Liver (tissue), 9 donors: Measurements from ENCODE around the gene KIF24. TPM values are rescaled to one million over a fixed set of nuclear protein-coding genes. Genes with fewer than 3 reads are reported as not detected.
"Not testable (repeated sequence)": the region's sequence is repeated elsewhere in the genome, so short reads cannot be mapped to it uniquely, and the experiment has no call there.

ENCODE experiments used
- DNase-seq: peaks from one replicate; pipeline ENCODE4 v3.0.0-alpha.2; 2017; ENCODE audit warnings: low spot score
- H3K27ac ChIP-seq, 2 donors: one replicate each; pipeline ENCODE4 v1.7.0; 2013; ENCODE audit warnings: inconsistent platforms in 2 of 2, low read length in 2 of 2, control low read depth in 1 of 2, low read depth in 1 of 2, mild to moderate bottlenecking in 1 of 2
- H3K27me3 ChIP-seq, 4 donors: one replicate each; pipeline versions ENCODE4 v1.6.1 to v1.7.0; 2013; ENCODE audit warnings: low read length in 3 of 4, inconsistent platforms in 1 of 4, mild to moderate bottlenecking in 1 of 4, moderate library complexity in 1 of 4; ENCODE audit not compliant: control insufficient read depth in 4 of 4, insufficient read depth in 4 of 4
- H3K36me3 ChIP-seq, 4 donors: one replicate each; pipeline versions ENCODE4 v1.6.1 to v1.7.0; 2013; ENCODE audit warnings: low read length in 3 of 4, mild to moderate bottlenecking in 3 of 4, low read depth in 1 of 4, moderate library complexity in 1 of 4; ENCODE audit not compliant: control insufficient read depth in 4 of 4, insufficient read depth in 3 of 4
- H3K4me1 ChIP-seq, 4 donors: one replicate each; pipeline versions ENCODE4 v1.6.1 to v1.7.0; 2013; ENCODE audit warnings: low read length in 3 of 4, mild to moderate bottlenecking in 3 of 4, moderate library complexity in 1 of 4; ENCODE audit not compliant: control insufficient read depth in 4 of 4, insufficient read depth in 4 of 4
- H3K4me3 ChIP-seq, 3 donors: one replicate each; pipeline versions ENCODE4 v1.6.1 to v1.7.0; 2013; ENCODE audit warnings: low read length in 3 of 3, control low read depth in 1 of 3, low read depth in 1 of 3, mild to moderate bottlenecking in 1 of 3
- H3K9ac ChIP-seq, 2 donors: one replicate each; pipeline ENCODE4 v1.7.0; 2013; ENCODE audit warnings: low read length in 2 of 2, mild to moderate bottlenecking in 2 of 2, moderate library complexity in 2 of 2, control low read depth in 1 of 2, low read depth in 1 of 2
- H3K9me3 ChIP-seq, 4 donors: one replicate each; pipeline versions ENCODE4 v1.6.1 to v1.7.0; 2013; ENCODE audit warnings: low read length in 3 of 4; ENCODE audit not compliant: control insufficient read depth in 4 of 4
- CTCF ChIP-seq: fragments of 150-350 bp; IDR thresholded peaks from 2 replicates; pipeline ENCODE4 v1.5.1; 2017; ENCODE audit warnings: improper control_type of control experiment, low read depth, low read length; ENCODE audit not compliant: missing input control
- EGR1 ChIP-seq, 2 donors: IDR thresholded peaks; 2 replicates each; pipeline ENCODE4 v1.6.1; 2016 to 2018; ENCODE audit warnings: antibody characterized with exemption in 2 of 2, low read depth in 2 of 2
- FOXA1 ChIP-seq: IDR thresholded peaks from 2 replicates; pipeline ENCODE4 v1.6.1; 2016; ENCODE audit warnings: antibody characterized with exemption
- FOXA2 ChIP-seq: IDR thresholded peaks from 2 replicates; pipeline ENCODE4 v1.6.1; 2016; ENCODE audit warnings: antibody characterized with exemption
- GABPA ChIP-seq, 2 donors: IDR thresholded peaks in 1 of 2; conservative IDR thresholded peaks in 1 of 2; 2 replicates each; pipeline ENCODE4 v1.6.1; 2016; ENCODE audit warnings: antibody characterized with exemption in 2 of 2, mild to moderate bottlenecking in 1 of 2, moderate library complexity in 1 of 2
- HNF4A ChIP-seq, 2 donors: conservative IDR thresholded peaks; 2 replicates each; pipeline ENCODE4 v1.6.1; 2016; ENCODE audit warnings: antibody characterized with exemption in 2 of 2, mild to moderate bottlenecking in 2 of 2
- HNF4G ChIP-seq: IDR thresholded peaks from 2 replicates; pipeline ENCODE4 v1.6.1; 2016; ENCODE audit warnings: antibody characterized with exemption
- JUND ChIP-seq, 2 donors: IDR thresholded peaks; 2 replicates each; pipeline ENCODE4 v1.6.1; 2016; ENCODE audit warnings: antibody characterized with exemption in 2 of 2
- RAD21 ChIP-seq, 2 donors: IDR thresholded peaks; 2 replicates each; pipeline ENCODE4 v1.6.1; 2016; ENCODE audit warnings: antibody characterized with exemption in 2 of 2, mild to moderate bottlenecking in 2 of 2
- RXRA ChIP-seq, 2 donors: IDR thresholded peaks; 2 replicates each; pipeline ENCODE4 v1.6.1; 2017 to 2018; ENCODE audit warnings: antibody characterized with exemption in 2 of 2, mild to moderate bottlenecking in 1 of 2
- SP1 ChIP-seq: IDR thresholded peaks from 2 replicates; pipeline ENCODE4 v1.6.1; 2018; ENCODE audit warnings: antibody characterized with exemption, mild to moderate bottlenecking
- TAF1 ChIP-seq: conservative IDR thresholded peaks from 2 replicates; pipeline ENCODE4 v1.6.1; 2016; ENCODE audit warnings: antibody characterized with exemption, mild to moderate bottlenecking
- YY1 ChIP-seq: IDR thresholded peaks from 2 replicates; pipeline ENCODE4 v1.6.1; 2016; ENCODE audit warnings: antibody characterized with exemption, mild to moderate bottlenecking
- WGBS: extraction: QIAGEN DNeasy Blood & Tissue Kit; methylation state at CpG from one replicate; pipeline ENCODE4 v1.1.7; 2013; 5-methylcytosine and 5-hydroxymethylcytosine counted together
- polyA plus RNA-seq, 2 donors: library from polyadenylated mRNA; stranded (reverse) in 1 of 2; unstranded in 1 of 2; fragments of 200-250 nt in 1 of 2; fragments of >200 nt in 1 of 2; fragmentation: Nextera tagmentation in 1 of 2; extraction: Ambion mirVana in 1 of 2; gene quantifications; one replicate each; pipeline versions ENCODE4 v1.2.1 to v1.2.3, GENCODE V29; 2013 to 2015
- total RNA-seq, 2 donors: library from RNA; depleted of rRNA; stranded (reverse); fragments of >200 nt; gene quantifications; one replicate each; pipeline ENCODE4 v1.2.3, GENCODE V29; 2014
- TF ChIP-seq, protein P1 (sequence below): IDR thresholded peaks from 2 replicates; pipeline ENCODE4 v1.6.1; 2016; ENCODE audit warnings: antibody characterized with exemption, mild to moderate bottlenecking
- TF ChIP-seq, protein P2 (sequence below): IDR thresholded peaks from 2 replicates; pipeline ENCODE4 v1.6.1; 2016; ENCODE audit warnings: antibody characterized with exemption
- TF ChIP-seq, protein P3 (sequence below): IDR thresholded peaks from 2 replicates; pipeline ENCODE4 v1.6.1; 2016; ENCODE audit warnings: antibody characterized with exemption
- TF ChIP-seq, protein P4 (sequence below): IDR thresholded peaks from 2 replicates; pipeline ENCODE4 v1.6.1; 2016; ENCODE audit warnings: antibody characterized with exemption
- donor health status: healthy.
- donor health status: healthy.
- donor health status: healthy.
- donor health status: healthy.
- donor health status: healthy.

Gene KIF24
- total and polyA plus RNA-seq, 4 donors, result 0.13 to 4.1 (median 0.20) TPM

DNA sequence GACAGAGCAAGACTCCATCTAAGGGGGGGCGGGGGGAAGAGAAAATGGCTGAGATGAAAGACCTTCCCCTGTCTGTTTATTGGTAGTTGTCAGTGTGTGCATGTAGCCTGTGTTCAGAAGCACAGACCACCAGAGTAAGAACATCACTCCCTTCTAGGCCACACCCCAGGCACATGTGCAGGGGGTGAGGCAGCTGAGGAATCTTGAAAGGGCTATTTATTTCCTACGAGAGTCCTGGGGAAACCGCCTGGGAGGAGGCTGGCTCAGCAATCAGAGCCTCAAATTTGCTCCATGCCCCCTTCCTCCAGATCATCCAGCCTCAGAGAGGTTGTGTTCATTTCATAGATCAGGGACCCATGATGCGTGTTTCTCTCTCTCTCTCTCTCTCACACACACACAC, 40.6 kb upstream of the KIF24 start:
- Histone ChIP-seq H3K9ac (no peak overlapping the region), H3K27me3 (no peaks in the 10 kb centered on the region), H3K36me3 (peaks cover 3 to 11% (median 7%) of the 10 kb centered on the region in 4 donors), H3K27ac (peak overlapping the region in 1 of 2 donors; percentile 30), H3K9me3 (no peaks in the 10 kb centered on the region), H3K4me1 (peaks cover 10 to 53% (median 40%) of the 10 kb centered on the region in 4 donors), H3K4me3 (no peak overlapping the region)
- 91% methylated on average over 4 of the region's 4 CpGs for WGBS
- TF ChIP-seq SP1, result no peak
- no peak for TF ChIP-seq JUND (IDR thresholded peaks at IDR 0.05)
- TF ChIP-seq, protein P1, sequence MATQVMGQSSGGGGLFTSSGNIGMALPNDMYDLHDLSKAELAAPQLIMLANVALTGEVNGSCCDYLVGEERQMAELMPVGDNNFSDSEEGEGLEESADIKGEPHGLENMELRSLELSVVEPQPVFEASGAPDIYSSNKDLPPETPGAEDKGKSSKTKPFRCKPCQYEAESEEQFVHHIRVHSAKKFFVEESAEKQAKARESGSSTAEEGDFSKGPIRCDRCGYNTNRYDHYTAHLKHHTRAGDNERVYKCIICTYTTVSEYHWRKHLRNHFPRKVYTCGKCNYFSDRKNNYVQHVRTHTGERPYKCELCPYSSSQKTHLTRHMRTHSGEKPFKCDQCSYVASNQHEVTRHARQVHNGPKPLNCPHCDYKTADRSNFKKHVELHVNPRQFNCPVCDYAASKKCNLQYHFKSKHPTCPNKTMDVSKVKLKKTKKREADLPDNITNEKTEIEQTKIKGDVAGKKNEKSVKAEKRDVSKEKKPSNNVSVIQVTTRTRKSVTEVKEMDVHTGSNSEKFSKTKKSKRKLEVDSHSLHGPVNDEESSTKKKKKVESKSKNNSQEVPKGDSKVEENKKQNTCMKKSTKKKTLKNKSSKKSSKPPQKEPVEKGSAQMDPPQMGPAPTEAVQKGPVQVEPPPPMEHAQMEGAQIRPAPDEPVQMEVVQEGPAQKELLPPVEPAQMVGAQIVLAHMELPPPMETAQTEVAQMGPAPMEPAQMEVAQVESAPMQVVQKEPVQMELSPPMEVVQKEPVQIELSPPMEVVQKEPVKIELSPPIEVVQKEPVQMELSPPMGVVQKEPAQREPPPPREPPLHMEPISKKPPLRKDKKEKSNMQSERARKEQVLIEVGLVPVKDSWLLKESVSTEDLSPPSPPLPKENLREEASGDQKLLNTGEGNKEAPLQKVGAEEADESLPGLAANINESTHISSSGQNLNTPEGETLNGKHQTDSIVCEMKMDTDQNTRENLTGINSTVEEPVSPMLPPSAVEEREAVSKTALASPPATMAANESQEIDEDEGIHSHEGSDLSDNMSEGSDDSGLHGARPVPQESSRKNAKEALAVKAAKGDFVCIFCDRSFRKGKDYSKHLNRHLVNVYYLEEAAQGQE, result no peak
- TF ChIP-seq FOXA1, result no peak
- no peak for TF ChIP-seq FOXA2
- TF ChIP-seq EGR1 (IDR thresholded peaks at IDR 0.05; ENCODE audit: low read depth in 2 of 2), result no peak
- TF ChIP-seq YY1, result no peak
- TF ChIP-seq, protein P2, sequence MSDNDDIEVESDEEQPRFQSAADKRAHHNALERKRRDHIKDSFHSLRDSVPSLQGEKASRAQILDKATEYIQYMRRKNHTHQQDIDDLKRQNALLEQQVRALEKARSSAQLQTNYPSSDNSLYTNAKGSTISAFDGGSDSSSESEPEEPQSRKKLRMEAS, result no peak
- TF ChIP-seq CTCF, result no peak
- TF ChIP-seq GABPA (IDR thresholded peaks at IDR 0.05 in 1 of 2, conservative IDR thresholded peaks at IDR 0.05 in 1 of 2), result no peak
- TF ChIP-seq HNF4G, result no peak
- TF ChIP-seq, protein P3, sequence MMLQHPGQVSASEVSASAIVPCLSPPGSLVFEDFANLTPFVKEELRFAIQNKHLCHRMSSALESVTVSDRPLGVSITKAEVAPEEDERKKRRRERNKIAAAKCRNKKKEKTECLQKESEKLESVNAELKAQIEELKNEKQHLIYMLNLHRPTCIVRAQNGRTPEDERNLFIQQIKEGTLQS, result no peak
- no peak for TF ChIP-seq HNF4A (conservative IDR thresholded peaks at IDR 0.05)
- TF ChIP-seq, protein P4, sequence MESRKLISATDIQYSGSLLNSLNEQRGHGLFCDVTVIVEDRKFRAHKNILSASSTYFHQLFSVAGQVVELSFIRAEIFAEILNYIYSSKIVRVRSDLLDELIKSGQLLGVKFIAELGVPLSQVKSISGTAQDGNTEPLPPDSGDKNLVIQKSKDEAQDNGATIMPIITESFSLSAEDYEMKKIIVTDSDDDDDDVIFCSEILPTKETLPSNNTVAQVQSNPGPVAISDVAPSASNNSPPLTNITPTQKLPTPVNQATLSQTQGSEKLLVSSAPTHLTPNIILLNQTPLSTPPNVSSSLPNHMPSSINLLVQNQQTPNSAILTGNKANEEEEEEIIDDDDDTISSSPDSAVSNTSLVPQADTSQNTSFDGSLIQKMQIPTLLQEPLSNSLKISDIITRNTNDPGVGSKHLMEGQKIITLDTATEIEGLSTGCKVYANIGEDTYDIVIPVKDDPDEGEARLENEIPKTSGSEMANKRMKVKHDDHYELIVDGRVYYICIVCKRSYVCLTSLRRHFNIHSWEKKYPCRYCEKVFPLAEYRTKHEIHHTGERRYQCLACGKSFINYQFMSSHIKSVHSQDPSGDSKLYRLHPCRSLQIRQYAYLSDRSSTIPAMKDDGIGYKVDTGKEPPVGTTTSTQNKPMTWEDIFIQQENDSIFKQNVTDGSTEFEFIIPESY, result no peak
- no peak for TF ChIP-seq TAF1
- no peak for TF ChIP-seq RXRA (IDR thresholded peaks at IDR 0.05)
- TF ChIP-seq RAD21 (IDR thresholded peaks at IDR 0.05), result no peak
- no peak for DNase-seq

DNA sequence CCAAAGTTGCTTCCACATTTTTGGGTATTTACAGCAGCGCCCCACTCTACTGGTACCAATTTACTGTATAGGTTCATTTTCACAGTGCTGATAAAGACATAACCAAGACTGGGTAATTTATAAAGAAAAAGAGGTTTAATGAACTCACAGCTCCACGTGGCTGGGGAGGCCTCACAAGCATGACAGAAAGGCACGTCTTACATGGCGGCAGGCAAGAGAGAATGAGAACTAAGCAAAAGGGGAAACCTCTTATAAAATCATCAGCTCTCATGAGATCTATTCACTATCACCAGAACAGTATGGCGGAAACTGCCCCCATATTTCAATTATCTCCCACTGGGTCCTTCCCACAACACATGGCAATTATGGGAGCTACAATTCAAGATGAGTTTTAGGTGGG, 39.7 kb upstream of the KIF24 start:
- not testable (repeated sequence) for H3K9ac ChIP-seq, H3K27ac ChIP-seq, DNase-seq, H3K27me3 ChIP-seq, H3K9me3 ChIP-seq, H3K4me3 ChIP-seq
- Histone ChIP-seq H3K36me3 (peaks cover 3 to 11% (median 7%) of the 10 kb centered on the region in 4 donors), H3K4me1 (peaks cover 10 to 49% (median 35%) of the 10 kb centered on the region in 4 donors)
- 95% methylated on average over 5 of the region's 5 CpGs for WGBS

DNA sequence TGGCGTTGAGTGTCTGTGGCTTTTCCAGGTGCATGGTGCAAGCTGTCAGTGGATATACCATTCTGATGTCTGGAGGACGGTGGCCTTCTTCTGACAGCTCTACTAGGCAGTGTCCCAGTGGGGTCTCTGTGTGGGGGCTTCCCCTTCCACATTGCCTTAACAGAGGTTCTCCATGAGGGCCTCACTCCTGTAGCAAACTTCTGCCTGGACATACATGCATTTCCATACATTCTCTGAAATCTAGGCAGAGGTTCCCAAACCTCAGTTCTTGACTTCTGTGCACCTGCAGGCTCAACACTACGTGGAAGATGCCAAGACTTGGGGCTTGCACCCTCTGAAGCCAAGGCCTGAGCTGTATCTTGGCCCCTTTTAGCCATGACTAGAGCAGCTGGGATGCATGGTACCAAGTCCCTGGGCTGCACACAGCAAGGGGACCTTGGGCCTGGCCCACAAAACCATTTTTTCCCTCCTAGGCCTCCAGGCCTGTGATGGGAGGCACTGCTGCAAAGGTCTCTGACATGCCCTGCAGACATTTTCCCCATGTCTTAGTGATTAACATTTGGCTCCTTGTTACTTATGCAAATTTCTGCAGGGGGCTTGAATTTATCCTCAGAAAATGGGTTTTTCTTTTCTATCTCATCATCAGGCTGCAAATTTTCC, 38.8 kb upstream of the KIF24 start:
- WGBS, result 98% methylated on average over 3 of the region's 3 CpGs

More for the DNA sequence above, 38.8 kb upstream of the KIF24 start:
- not testable (repeated sequence) for H3K9ac ChIP-seq, H3K9me3 ChIP-seq, H3K27me3 ChIP-seq, H3K4me3 ChIP-seq, DNase-seq, H3K27ac ChIP-seq
- Histone ChIP-seq H3K4me1 (peaks cover 10 to 45% (median 33%) of the 10 kb centered on the region in 4 donors), H3K36me3 (peaks cover 3 to 11% (median 7%) of the 10 kb centered on the region in 4 donors)
